Liver (tissue), 9 donors: ENCODE data around the gene ACAN. TPM values are rescaled to one million over a fixed set of nuclear protein-coding genes. Genes with fewer than 3 reads are reported as not detected.

Source experiments
- DNase-seq: peaks from one replicate; pipeline ENCODE4 v3.0.0-alpha.2; 2017; ENCODE audit warnings: low spot score
- H3K27ac ChIP-seq, 2 donors: one replicate each; pipeline ENCODE4 v1.7.0; 2013; ENCODE audit warnings: inconsistent platforms in 2 of 2, low read length in 2 of 2, control low read depth in 1 of 2, low read depth in 1 of 2, mild to moderate bottlenecking in 1 of 2
- H3K27me3 ChIP-seq, 4 donors: one replicate each; pipeline versions ENCODE4 v1.6.1 to v1.7.0; 2013; ENCODE audit warnings: low read length in 3 of 4, inconsistent platforms in 1 of 4, mild to moderate bottlenecking in 1 of 4, moderate library complexity in 1 of 4; ENCODE audit not compliant: control insufficient read depth in 4 of 4, insufficient read depth in 4 of 4
- H3K36me3 ChIP-seq, 4 donors: one replicate each; pipeline versions ENCODE4 v1.6.1 to v1.7.0; 2013; ENCODE audit warnings: low read length in 3 of 4, mild to moderate bottlenecking in 3 of 4, low read depth in 1 of 4, moderate library complexity in 1 of 4; ENCODE audit not compliant: control insufficient read depth in 4 of 4, insufficient read depth in 3 of 4
- H3K4me1 ChIP-seq, 4 donors: one replicate each; pipeline versions ENCODE4 v1.6.1 to v1.7.0; 2013; ENCODE audit warnings: low read length in 3 of 4, mild to moderate bottlenecking in 3 of 4, moderate library complexity in 1 of 4; ENCODE audit not compliant: control insufficient read depth in 4 of 4, insufficient read depth in 4 of 4
- H3K4me3 ChIP-seq, 3 donors: one replicate each; pipeline versions ENCODE4 v1.6.1 to v1.7.0; 2013; ENCODE audit warnings: low read length in 3 of 3, control low read depth in 1 of 3, low read depth in 1 of 3, mild to moderate bottlenecking in 1 of 3
- H3K9ac ChIP-seq, 2 donors: one replicate each; pipeline ENCODE4 v1.7.0; 2013; ENCODE audit warnings: low read length in 2 of 2, mild to moderate bottlenecking in 2 of 2, moderate library complexity in 2 of 2, control low read depth in 1 of 2, low read depth in 1 of 2
- H3K9me3 ChIP-seq, 4 donors: one replicate each; pipeline versions ENCODE4 v1.6.1 to v1.7.0; 2013; ENCODE audit warnings: low read length in 3 of 4; ENCODE audit not compliant: control insufficient read depth in 4 of 4
- EGR1 ChIP-seq, 2 donors: IDR thresholded peaks; 2 replicates each; pipeline ENCODE4 v1.6.1; 2016 to 2018; ENCODE audit warnings: antibody characterized with exemption in 2 of 2, low read depth in 2 of 2
- FOXA1 ChIP-seq: IDR thresholded peaks from 2 replicates; pipeline ENCODE4 v1.6.1; 2016; ENCODE audit warnings: antibody characterized with exemption
- FOXA2 ChIP-seq: IDR thresholded peaks from 2 replicates; pipeline ENCODE4 v1.6.1; 2016; ENCODE audit warnings: antibody characterized with exemption
- GABPA ChIP-seq, 2 donors: IDR thresholded peaks in 1 of 2; conservative IDR thresholded peaks in 1 of 2; 2 replicates each; pipeline ENCODE4 v1.6.1; 2016; ENCODE audit warnings: antibody characterized with exemption in 2 of 2, mild to moderate bottlenecking in 1 of 2, moderate library complexity in 1 of 2
- HNF4A ChIP-seq, 2 donors: conservative IDR thresholded peaks; 2 replicates each; pipeline ENCODE4 v1.6.1; 2016; ENCODE audit warnings: antibody characterized with exemption in 2 of 2, mild to moderate bottlenecking in 2 of 2
- HNF4G ChIP-seq: IDR thresholded peaks from 2 replicates; pipeline ENCODE4 v1.6.1; 2016; ENCODE audit warnings: antibody characterized with exemption
- JUND ChIP-seq, 2 donors: IDR thresholded peaks; 2 replicates each; pipeline ENCODE4 v1.6.1; 2016; ENCODE audit warnings: antibody characterized with exemption in 2 of 2
- NR2F2 ChIP-seq: IDR thresholded peaks from 2 replicates; pipeline ENCODE4 v1.6.1; 2016; ENCODE audit warnings: antibody characterized with exemption
- RAD21 ChIP-seq, 2 donors: IDR thresholded peaks; 2 replicates each; pipeline ENCODE4 v1.6.1; 2016; ENCODE audit warnings: antibody characterized with exemption in 2 of 2, mild to moderate bottlenecking in 2 of 2
- RXRA ChIP-seq, 2 donors: IDR thresholded peaks; 2 replicates each; pipeline ENCODE4 v1.6.1; 2017 to 2018; ENCODE audit warnings: antibody characterized with exemption in 2 of 2, mild to moderate bottlenecking in 1 of 2
- SP1 ChIP-seq: IDR thresholded peaks from 2 replicates; pipeline ENCODE4 v1.6.1; 2018; ENCODE audit warnings: antibody characterized with exemption, mild to moderate bottlenecking
- TAF1 ChIP-seq: conservative IDR thresholded peaks from 2 replicates; pipeline ENCODE4 v1.6.1; 2016; ENCODE audit warnings: antibody characterized with exemption, mild to moderate bottlenecking
- YY1 ChIP-seq: IDR thresholded peaks from 2 replicates; pipeline ENCODE4 v1.6.1; 2016; ENCODE audit warnings: antibody characterized with exemption, mild to moderate bottlenecking
- WGBS: extraction: QIAGEN DNeasy Blood & Tissue Kit; methylation state at CpG from one replicate; pipeline ENCODE4 v1.1.7; 2013; 5-methylcytosine and 5-hydroxymethylcytosine counted together
- polyA plus RNA-seq, 2 donors: library from polyadenylated mRNA; stranded (reverse) in 1 of 2; unstranded in 1 of 2; fragments of 200-250 nt in 1 of 2; fragments of >200 nt in 1 of 2; fragmentation: Nextera tagmentation in 1 of 2; extraction: Ambion mirVana in 1 of 2; gene quantifications; one replicate each; pipeline versions ENCODE4 v1.2.1 to v1.2.3, GENCODE V29; 2013 to 2015
- total RNA-seq, 2 donors: library from RNA; depleted of rRNA; stranded (reverse); fragments of >200 nt; gene quantifications; one replicate each; pipeline ENCODE4 v1.2.3, GENCODE V29; 2014
- TF ChIP-seq, protein P1 (sequence below): IDR thresholded peaks from 2 replicates; pipeline ENCODE4 v1.6.1; 2016; ENCODE audit warnings: antibody characterized with exemption
- TF ChIP-seq, protein P2 (sequence below): IDR thresholded peaks from 2 replicates; pipeline ENCODE4 v1.6.1; 2016; ENCODE audit warnings: antibody characterized with exemption
- TF ChIP-seq, protein P3 (sequence below): fragments of 150-350 bp; IDR thresholded peaks from 2 replicates; pipeline ENCODE4 v1.5.1; 2017; ENCODE audit warnings: improper control_type of control experiment, low read depth, low read length; ENCODE audit not compliant: missing input control
- TF ChIP-seq, protein P4 (sequence below): IDR thresholded peaks from 2 replicates; pipeline ENCODE4 v1.6.1; 2016; ENCODE audit warnings: antibody characterized with exemption
- donor health status: healthy.
- donor health status: healthy.
- donor health status: healthy.
- donor health status: healthy.
- donor health status: healthy.

ACAN gene
- total and polyA plus RNA-seq, 4 donors, result under 0.01 to 0.05 (median under 0.01) TPM; not detected in 1

DNA sequence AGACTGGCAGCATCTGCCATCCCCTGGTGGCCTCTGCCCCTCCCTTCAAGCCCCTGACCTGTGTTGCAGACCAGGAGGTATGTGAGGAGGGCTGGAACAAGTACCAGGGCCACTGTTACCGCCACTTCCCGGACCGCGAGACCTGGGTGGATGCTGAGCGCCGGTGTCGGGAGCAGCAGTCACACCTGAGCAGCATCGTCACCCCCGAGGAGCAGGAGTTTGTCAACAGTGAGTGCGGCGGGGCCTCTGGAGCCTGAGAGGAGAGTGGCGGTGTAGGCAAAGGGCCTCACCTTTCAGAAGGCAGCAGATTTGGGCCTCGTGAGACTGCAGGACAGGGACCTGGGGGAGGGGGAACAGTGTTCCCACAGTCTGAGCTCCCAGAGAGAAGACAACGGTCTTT is 68.1 kb downstream of the ACAN start:
- no peak for TF ChIP-seq RXRA (IDR thresholded peaks at IDR 0.05)
- TF ChIP-seq, protein P1, sequence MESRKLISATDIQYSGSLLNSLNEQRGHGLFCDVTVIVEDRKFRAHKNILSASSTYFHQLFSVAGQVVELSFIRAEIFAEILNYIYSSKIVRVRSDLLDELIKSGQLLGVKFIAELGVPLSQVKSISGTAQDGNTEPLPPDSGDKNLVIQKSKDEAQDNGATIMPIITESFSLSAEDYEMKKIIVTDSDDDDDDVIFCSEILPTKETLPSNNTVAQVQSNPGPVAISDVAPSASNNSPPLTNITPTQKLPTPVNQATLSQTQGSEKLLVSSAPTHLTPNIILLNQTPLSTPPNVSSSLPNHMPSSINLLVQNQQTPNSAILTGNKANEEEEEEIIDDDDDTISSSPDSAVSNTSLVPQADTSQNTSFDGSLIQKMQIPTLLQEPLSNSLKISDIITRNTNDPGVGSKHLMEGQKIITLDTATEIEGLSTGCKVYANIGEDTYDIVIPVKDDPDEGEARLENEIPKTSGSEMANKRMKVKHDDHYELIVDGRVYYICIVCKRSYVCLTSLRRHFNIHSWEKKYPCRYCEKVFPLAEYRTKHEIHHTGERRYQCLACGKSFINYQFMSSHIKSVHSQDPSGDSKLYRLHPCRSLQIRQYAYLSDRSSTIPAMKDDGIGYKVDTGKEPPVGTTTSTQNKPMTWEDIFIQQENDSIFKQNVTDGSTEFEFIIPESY, result no peak
- no peak for TF ChIP-seq EGR1 (IDR thresholded peaks at IDR 0.05; ENCODE audit: low read depth in 2 of 2)
- no peak for TF ChIP-seq GABPA (IDR thresholded peaks at IDR 0.05 in 1 of 2, conservative IDR thresholded peaks at IDR 0.05 in 1 of 2)
- TF ChIP-seq HNF4G, result no peak
- TF ChIP-seq RAD21 (IDR thresholded peaks at IDR 0.05), result no peak
- TF ChIP-seq, protein P2, sequence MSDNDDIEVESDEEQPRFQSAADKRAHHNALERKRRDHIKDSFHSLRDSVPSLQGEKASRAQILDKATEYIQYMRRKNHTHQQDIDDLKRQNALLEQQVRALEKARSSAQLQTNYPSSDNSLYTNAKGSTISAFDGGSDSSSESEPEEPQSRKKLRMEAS, result no peak
- no peak for TF ChIP-seq YY1
- no peak for TF ChIP-seq HNF4A (conservative IDR thresholded peaks at IDR 0.05)
- TF ChIP-seq SP1, result no peak
- TF ChIP-seq, protein P3, sequence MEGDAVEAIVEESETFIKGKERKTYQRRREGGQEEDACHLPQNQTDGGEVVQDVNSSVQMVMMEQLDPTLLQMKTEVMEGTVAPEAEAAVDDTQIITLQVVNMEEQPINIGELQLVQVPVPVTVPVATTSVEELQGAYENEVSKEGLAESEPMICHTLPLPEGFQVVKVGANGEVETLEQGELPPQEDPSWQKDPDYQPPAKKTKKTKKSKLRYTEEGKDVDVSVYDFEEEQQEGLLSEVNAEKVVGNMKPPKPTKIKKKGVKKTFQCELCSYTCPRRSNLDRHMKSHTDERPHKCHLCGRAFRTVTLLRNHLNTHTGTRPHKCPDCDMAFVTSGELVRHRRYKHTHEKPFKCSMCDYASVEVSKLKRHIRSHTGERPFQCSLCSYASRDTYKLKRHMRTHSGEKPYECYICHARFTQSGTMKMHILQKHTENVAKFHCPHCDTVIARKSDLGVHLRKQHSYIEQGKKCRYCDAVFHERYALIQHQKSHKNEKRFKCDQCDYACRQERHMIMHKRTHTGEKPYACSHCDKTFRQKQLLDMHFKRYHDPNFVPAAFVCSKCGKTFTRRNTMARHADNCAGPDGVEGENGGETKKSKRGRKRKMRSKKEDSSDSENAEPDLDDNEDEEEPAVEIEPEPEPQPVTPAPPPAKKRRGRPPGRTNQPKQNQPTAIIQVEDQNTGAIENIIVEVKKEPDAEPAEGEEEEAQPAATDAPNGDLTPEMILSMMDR, result no peak
- TF ChIP-seq TAF1, result no peak
- TF ChIP-seq, protein P4, sequence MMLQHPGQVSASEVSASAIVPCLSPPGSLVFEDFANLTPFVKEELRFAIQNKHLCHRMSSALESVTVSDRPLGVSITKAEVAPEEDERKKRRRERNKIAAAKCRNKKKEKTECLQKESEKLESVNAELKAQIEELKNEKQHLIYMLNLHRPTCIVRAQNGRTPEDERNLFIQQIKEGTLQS, result no peak
- TF ChIP-seq FOXA1, result no peak
- no peak for TF ChIP-seq JUND (IDR thresholded peaks at IDR 0.05)
- no peaks in the 10 kb centered on the region for H3K4me1 ChIP-seq
- 63% methylated on average over 14 of the region's 14 CpGs for WGBS
- H3K9me3 ChIP-seq, result no peaks in the 10 kb centered on the region
- H3K27ac ChIP-seq, result no peak overlapping the region
- no peak overlapping the region for H3K4me3 ChIP-seq
- no peaks in the 10 kb centered on the region for H3K36me3 ChIP-seq
- no peak overlapping the region for H3K9ac ChIP-seq
- H3K27me3 ChIP-seq, result peaks cover 0 to 5% (median 0%) of the 10 kb centered on the region in 4 donors
- DNase-seq, result no peak

DNA sequence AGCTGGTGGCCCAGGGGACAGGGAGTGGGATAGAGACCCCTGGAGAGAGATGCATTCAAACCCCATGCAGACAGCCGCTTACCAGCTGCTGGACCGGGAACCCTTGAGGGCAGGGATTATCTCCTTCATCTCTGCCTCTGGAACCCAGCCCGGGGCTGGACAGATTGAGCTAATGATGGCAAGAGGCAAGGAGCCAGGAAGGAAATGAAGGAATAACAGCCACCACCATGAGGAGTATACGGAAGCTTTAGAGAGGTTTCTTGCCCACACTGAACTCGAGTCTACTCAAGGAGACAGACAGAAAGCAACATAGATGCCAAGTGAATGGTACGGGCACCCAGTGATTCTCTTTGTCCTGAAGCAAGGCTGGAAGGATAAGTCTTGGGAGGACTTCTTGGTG is 68.9 kb downstream of the ACAN start:
- WGBS, result 77% methylated on average over 6 of the region's 6 CpGs
- Histone ChIP-seq H3K4me1 (no peaks in the 10 kb centered on the region), H3K9me3 (no peaks in the 10 kb centered on the region), H3K27me3 (peaks cover 0 to 5% (median 0%) of the 10 kb centered on the region in 4 donors), H3K9ac (no peak overlapping the region), H3K4me3 (no peak overlapping the region), H3K27ac (no peak overlapping the region), H3K36me3 (no peaks in the 10 kb centered on the region)
- DNase-seq, result no peak
- TF ChIP-seq FOXA2 (no peak), JUND (IDR thresholded peaks at IDR 0.05) (no peak), FOXA1 (no peak), GABPA (IDR thresholded peaks at IDR 0.05 in 1 of 2, conservative IDR thresholded peaks at IDR 0.05 in 1 of 2) (no peak), HNF4G (no peak), EGR1 (IDR thresholded peaks at IDR 0.05; ENCODE audit: low read depth in 2 of 2) (no peak), SP1 (no peak), NR2F2 (no peak), HNF4A (conservative IDR thresholded peaks at IDR 0.05) (no peak), RXRA (IDR thresholded peaks at IDR 0.05) (no peak), RAD21 (IDR thresholded peaks at IDR 0.05) (no peak), TAF1 (no peak), YY1 (no peak)
- TF ChIP-seq, protein P2, result no peak
- TF ChIP-seq, protein P3, result no peak
- TF ChIP-seq, protein P4, result no peak
- TF ChIP-seq, protein P1, result no peak
